Activated naive CD4-positive, alpha-beta T cell treated with anti-CD3 and anti-CD28 coated beads, Interleukin-2, amount 50 U/mL, for 72 hours (primary cell): ENCODE results near the gene ASMT. TPM values are rescaled to one million over a fixed set of nuclear protein-coding genes. Genes with fewer than 3 reads are reported as not detected.
"Not testable (repeated sequence)": the region's sequence is repeated elsewhere in the genome, so short reads cannot be mapped to it uniquely, and the experiment has no call there.

ENCODE experiments used
- ATAC-seq, 2 donors: fragments of 150-1000 bp; cut with Tn5 transposase; 2 replicates each; pipeline ENCODE4 v1.10.0; 2021; ENCODE audit warnings: mild to moderate bottlenecking in 2 of 2, moderate library complexity in 2 of 2
- DNase-seq, 2 donors: peaks; one replicate each; pipeline ENCODE4 v3.0.0; 2021 to 2022; ENCODE audit warnings: low spot score in 2 of 2
- H3K27ac Mint-ChIP-seq, 2 donors: one replicate each; pipeline ENCODE4 v1.8.0; 2022; ENCODE audit warnings: mild to moderate bottlenecking in 2 of 2, mixed read lengths in 2 of 2
- H3K36me3 Mint-ChIP-seq, 2 donors: one replicate each; pipeline ENCODE4 v1.8.0; 2022; ENCODE audit warnings: mixed read lengths in 2 of 2
- H3K9me3 Mint-ChIP-seq, 2 donors: one replicate each; pipeline ENCODE4 v1.8.0; 2022; ENCODE audit warnings: mixed read lengths in 2 of 2
- total RNA-seq, 2 donors: library from RNA; stranded (reverse); gene quantifications; one replicate each; pipeline ENCODE4 v1.2.3, GENCODE V29; 2022

The ASMT gene
- total RNA-seq, 2 donors from 2014 or later, result 1.1 TPM; not detected in 1

DNA sequence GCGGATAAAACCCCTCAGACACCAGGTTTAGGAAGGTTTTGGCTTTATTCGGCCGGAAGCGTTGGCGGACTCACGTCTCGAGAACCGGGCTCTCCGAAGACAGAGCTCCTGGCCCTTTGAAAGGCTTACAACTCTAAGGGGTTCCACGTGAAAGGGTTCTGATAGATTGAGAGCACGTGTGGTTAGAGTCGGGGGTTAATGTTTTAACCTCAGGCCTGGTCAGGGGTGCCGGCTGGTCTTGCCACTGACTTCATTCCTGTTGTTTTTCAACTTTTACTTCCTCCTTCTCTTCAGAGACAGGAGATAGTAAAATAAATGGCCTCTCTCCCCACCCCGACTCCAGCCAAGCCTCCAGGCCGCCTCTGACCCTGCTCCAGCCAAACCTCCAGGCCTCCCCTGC is 4.7 kb upstream of the ASMT start:
- Mint-ChIP-seq H3K9me3 (no peaks in the 10 kb centered on the region), H3K36me3 (no peaks in the 10 kb centered on the region), H3K27ac (peak overlapping the region in 1 of 2 donors; percentile 57)
- DNase-seq, result no peak
- ATAC-seq, result no peak

DNA sequence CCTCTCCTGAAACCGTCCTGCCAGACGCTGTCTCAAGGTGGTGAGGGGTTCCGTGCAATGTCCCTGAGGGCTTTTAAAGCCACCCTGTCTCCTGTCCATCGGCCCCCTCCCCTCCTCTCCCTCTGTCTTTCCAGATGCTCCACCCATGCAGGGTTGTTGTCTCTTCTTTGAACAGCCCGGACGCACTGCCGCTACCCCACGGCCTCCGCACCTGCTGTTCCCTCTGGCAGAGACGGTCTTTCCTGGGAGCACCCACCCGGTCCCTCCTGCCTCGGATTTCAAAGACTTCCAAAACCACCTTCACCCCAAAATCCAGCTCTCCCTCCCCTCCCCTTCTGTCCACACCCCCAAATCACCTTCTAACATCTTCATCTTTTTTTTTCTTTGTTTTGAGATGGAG is 4.1 kb upstream of the ASMT start:
- ATAC-seq (no peak), DNase-seq (no peak)
- H3K9me3 Mint-ChIP-seq, result no peaks in the 10 kb centered on the region
- H3K36me3 Mint-ChIP-seq, result no peaks in the 10 kb centered on the region
- no peak overlapping the region for H3K27ac Mint-ChIP-seq

DNA sequence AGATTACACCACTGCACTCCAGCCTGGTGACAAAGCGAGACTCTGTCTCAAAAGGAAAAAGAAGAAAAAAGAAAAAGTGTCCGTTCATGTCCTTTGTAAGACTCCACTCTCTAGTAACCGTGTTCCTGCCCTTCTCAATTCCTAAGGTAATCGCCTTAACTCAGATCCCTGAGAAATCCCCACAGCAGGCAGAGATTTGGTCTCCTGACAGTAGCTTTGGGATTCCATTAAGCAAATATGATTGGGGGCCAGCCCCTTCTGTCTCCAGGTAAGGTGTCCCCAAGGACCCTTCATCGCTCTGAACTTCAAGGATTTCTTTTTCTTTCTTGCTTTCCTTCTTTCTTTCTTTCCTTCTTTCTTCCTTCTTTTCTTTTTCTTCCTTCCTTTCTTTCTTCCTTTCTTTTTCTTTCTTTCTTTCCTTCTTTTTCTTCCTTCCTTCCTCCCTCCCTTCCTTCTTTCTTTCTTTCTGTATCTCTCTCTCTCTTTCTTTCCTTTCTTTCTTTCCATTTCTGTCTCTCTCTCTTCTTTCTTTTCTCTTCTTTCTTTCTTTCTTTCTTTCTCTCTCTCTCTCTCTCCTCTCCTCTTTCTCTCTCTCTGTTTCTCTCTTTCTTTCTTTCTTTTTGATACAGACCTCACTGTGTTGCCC is 2.1 kb upstream of the ASMT start:
- Mint-ChIP-seq H3K36me3 (no peaks in the 10 kb centered on the region), H3K9me3 (no peaks in the 10 kb centered on the region), H3K27ac (no peak overlapping the region)
- ATAC-seq (no peak), DNase-seq (no peak)

DNA sequence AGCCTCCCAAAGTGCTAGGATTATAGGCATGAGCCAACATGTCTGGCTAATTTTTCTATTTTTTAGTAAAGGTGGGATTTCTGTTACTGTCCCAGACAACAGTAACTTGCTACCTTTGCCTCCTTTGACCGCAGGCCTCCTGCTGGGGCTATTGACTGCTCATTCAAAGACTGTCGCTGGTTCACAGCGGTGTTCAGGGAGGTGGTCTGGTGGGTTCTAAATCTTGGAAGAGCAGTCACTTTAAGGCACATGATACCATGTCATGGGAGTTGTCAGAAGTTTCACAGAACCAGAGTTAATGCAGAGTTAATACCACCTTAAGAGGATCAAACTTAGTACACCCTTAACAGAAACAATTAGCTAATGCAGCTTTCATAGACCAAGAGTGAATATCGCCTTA is 3.8 kb downstream of the ASMT start:
- DNase-seq, result no peak
- Mint-ChIP-seq H3K27ac (no peak overlapping the region), H3K9me3 (no peaks in the 10 kb centered on the region), H3K36me3 (no peaks in the 10 kb centered on the region)
- ATAC-seq, result no peak

DNA sequence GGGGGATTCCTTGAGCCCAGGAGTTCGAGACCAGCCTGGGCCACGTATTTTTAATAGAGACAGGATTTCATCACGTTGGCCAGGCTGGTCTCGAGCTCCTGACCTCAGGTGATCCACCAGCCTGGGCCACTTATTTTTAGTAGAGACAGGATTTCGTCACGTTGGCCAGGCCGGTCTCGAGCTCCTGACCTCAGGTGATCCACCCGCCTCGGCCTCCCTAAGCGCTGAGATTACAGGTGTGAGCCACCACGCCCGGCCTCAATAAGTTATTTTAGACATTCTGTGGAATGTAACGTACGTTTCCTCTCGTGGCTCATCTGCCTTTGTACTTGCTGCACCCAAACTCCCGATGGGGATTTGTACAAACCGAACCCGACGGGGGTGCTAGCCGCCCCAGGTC is 8.8 kb downstream of the ASMT start:
- Mint-ChIP-seq H3K36me3 (no peaks in the 10 kb centered on the region), H3K9me3 (no peaks in the 10 kb centered on the region), H3K27ac (no peak overlapping the region)
- ATAC-seq (no peak), DNase-seq (no peak)

DNA sequence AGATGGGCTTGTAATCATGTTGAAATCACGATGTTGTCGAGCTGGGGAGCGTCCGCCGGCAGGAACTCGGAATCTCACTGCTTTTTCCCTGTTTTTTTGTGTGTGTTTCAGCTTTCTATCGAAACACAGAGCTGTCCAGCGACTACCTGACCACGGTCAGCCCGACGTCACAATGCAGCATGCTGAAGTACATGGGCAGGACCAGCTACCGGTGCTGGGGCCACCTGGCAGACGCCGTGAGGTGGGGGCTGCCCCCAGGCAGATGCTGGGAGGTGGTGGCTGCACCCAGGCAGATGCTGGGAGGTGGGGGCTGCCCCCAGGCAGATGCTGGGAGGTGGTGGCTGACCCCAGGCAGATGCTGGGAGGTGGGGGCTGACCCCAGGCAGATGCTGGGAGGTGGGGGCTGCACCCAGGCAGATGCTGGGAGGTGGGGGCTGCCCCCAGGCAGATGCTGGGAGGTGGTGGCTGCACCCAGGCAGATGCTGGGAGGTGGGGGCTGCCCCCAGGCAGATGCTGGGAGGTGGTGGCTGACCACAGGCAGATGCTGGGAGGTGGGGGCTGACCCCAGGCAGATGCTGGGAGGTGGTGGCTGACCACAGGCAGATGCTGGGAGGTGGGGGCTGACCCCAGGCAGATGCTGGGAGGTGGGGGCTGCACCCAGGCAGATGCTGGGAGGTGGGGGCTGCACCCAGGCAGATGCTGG is 9.4 kb downstream of the ASMT start:
- DNase-seq (peak in 1 of 2 donors; percentile 83), ATAC-seq (peak in 1 of 2 donors; percentile 68)
- not testable (repeated sequence) for H3K9me3 Mint-ChIP-seq, H3K27ac Mint-ChIP-seq, H3K36me3 Mint-ChIP-seq

DNA sequence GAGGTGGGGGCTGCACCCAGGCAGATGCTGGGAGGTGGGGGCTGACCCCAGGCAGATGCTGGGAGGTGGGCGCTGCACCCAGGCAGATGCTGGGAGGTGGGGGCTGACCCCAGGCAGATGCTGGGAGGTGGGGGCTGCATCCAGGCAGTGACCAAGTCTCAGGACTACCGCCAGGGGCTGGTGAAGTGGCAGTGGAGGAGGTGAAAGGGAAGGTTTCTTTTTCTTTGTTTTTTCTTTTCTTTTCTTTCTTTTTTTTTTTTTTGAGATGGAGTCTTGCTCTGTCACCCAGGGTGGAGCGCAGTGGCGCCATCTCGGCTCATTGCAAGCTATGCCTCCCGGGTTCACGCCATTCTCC is 10.0 kb downstream of the ASMT start:
- peak in 1 of 2 donors; percentile 78 for ATAC-seq
- H3K27ac Mint-ChIP-seq, H3K36me3 Mint-ChIP-seq, DNase-seq, H3K9me3 Mint-ChIP-seq: not testable (repeated sequence)

DNA sequence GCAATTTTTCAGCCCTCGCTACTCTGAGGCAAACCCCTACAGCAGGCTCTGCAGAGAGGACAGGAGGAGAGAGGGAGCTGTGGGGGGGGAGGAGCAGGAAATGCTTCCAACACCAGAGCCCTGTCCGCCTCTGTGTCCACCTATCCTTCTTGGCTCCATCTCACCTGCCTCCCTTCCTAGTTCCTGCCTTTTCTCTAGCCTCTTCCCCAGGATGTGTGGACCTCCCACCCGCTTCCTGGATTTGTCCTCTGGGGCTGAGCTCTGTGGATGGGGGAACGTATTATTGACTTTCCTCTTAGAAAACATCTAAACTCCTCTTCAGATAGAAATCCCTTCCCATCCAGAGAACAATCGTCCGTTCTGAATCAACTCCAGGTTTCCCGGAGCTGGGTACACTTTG is 14.4 kb downstream of the ASMT start:
- DNase-seq, result no peak
- no peak for ATAC-seq
- Mint-ChIP-seq H3K27ac (no peak overlapping the region), H3K36me3 (no peaks in the 10 kb centered on the region), H3K9me3 (no peaks in the 10 kb centered on the region)

DNA sequence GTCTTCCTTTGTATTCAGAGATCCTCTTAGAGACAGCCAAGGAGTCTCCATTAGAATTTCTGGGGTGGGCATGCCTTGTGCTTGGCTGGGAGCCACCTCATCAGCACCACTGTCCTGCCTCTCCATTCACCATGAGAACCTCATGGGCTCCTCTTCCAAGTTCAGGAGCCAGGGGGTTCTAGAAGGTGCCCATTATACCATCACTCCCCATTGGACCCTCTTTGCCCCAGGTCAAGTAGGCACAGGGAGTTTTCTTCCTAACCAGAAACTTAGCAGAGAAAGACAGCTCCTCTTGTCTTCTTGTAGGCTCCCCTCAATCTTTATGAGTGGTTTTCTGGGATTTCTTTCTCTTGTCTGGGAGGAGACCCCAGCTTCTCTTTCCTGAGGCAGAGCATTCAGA is 31.1 kb downstream of the ASMT start:
- Mint-ChIP-seq H3K36me3 (peaks cover 0 to 8% of the 10 kb centered on the region in 2 donors), H3K9me3 (peaks cover 3 to 11% of the 10 kb centered on the region in 2 donors), H3K27ac (no peak overlapping the region)
- DNase-seq (no peak), ATAC-seq (no peak)

DNA sequence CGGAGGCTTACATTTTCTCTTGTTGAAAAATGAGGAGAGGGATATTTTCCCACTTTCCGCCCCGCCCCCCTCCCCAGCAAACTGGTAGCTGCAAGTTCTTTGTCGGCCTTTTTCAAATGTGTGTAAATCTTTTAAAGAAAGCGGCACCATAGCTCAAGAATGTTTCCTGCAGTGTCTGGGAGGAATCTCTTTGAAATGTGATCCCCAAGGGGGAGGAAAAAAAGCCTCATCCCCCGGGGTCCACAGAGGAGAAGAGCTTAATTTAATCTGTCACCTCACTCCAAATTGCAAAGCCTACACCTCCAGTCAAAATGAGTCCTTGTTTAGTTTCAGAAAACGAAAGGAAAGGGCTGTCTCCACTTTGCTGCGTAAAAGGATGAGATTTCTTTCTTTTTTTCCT is 34.8 kb downstream of the ASMT start:
- Mint-ChIP-seq H3K27ac (no peak overlapping the region), H3K9me3 (peaks cover 3 to 11% of the 10 kb centered on the region in 2 donors)
- no peak for ATAC-seq

DNA sequence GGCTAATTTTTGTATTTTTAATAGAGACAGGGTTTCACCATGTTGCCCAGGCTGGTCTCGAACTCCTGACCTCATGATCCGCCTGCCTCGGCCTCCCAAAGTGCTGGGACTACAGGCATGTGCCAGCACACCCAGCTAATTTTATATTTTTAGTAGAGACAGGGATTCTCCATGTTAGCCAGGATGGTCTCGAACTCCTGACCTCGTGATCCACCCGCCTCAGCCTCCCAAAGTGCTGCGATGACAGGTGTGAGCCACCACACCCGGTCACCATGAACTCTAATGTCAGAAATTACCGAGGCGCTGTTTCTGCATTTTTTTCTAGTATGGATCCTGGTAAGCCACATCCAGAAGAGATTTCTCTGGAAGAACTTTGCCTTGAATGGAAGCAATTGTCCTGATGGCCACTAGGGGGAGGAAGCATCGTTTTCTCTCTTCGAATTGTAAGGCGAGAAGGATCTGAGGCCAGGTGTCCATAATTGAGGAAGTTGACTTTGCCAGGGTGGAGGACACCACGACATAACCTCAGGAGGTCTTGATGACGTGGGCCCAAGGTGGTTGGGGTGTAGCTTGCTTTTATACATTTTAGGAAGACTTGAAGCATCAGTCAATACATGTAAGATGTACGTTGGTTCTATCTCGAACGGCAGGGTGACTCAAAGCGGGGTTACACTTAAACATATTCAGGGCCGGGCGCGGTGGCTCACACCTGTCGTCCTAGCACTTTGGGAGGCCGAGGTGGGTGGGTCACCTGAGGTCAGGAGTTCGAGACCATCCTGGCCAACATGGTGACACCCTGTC is 37.4 kb downstream of the ASMT start:
- peak; percentile 23 to 29 for ATAC-seq
- H3K27ac Mint-ChIP-seq, H3K9me3 Mint-ChIP-seq, H3K36me3 Mint-ChIP-seq: not testable (repeated sequence)
- DNase-seq, result peak in 1 of 2 donors; percentile 17

More for the DNA sequence above, 34.8 kb downstream of the ASMT start:
- no peak for DNase-seq
- peaks cover 0 to 8% of the 10 kb centered on the region in 2 donors for H3K36me3 Mint-ChIP-seq

DNA sequence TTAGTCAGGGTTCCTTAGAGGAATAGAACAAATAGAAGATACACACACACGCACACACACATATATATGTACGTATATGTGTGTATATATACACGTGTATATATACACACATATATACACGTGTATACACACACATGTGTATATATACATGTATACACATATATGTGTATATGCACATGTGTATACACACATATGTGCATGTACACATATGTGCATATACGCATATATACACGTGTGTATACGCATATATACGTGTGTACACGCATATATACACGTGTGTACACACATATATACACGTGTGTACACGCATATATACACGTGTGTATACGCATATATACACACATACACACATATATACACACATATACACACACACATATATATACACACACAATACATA is 41.5 kb downstream of the ASMT start:
- no peaks in the 10 kb centered on the region for H3K9me3 Mint-ChIP-seq
- no peak for ATAC-seq
- peaks cover 9 to 21% of the 10 kb centered on the region in 2 donors for H3K36me3 Mint-ChIP-seq
- H3K27ac Mint-ChIP-seq, result peak overlapping the region in 1 of 2 donors; percentile 94
- DNase-seq, result no peak

DNA sequence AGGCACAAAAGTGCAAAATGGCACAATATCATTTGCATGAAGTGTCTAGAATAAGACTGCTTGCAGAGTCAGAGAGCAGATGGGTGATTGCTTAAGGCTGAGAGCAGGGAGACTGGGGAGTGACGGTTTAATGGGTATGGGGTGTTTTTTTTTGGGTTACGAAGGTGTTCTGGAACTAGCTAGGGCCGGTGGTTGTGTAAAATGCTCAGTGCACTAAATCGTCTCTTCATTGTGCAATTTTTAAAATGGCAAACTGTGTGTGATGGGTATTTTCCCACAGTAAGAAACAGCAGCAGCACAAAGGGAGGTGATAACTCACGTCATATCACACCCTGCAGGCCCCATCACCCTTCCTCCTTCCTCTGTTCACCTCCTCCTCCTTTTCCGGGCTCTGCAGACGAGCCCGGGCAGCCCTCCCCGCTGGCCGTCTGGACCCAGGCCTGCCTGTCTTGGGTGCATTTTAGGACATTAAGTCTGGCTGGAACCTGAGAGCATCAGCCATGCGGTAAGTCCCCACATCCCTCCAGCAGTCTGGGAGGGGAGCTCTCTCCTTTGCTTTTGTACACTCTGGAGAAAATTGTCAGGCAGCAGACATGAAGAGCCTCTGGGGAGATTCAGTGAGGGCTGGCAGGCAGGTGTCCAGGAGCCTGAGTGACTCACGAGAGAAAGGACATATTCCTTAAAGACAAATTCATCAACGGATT is 42.7 kb downstream of the ASMT start:
- no peaks in the 10 kb centered on the region for H3K9me3 Mint-ChIP-seq
- peaks cover 14 to 21% of the 10 kb centered on the region in 2 donors for H3K36me3 Mint-ChIP-seq
- ATAC-seq (peak; percentile 51 to 76), DNase-seq (peak; percentile 48 to 75)
- peak overlapping the region; percentile 94 to 98 for H3K27ac Mint-ChIP-seq

DNA sequence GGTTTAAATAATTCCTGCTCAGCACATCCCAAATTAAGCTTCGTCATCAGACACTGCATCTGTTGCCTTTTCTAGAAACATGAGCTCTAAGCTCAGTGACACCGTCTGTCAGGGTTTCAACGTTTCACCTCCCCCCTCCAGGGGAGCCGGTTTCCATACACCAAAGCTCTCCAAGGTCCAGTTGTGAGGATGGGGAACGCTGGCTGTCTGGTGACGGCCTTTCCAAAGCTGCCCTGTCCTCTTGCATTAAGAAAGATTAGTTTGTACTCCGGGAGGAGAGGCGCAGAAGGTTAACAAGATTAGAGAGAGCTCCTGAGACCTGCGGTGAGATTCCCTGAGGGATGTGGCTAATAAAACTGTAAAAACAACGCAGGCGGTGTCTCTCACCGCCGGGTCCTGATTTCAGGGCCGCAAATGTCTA is 43.2 kb downstream of the ASMT start:
- H3K9me3 Mint-ChIP-seq, result no peaks in the 10 kb centered on the region
- peaks cover 14 to 21% of the 10 kb centered on the region in 2 donors for H3K36me3 Mint-ChIP-seq
- peak overlapping the region; percentile 94 to 98 for H3K27ac Mint-ChIP-seq
- ATAC-seq (peak in 1 of 2 donors; percentile 1), DNase-seq (peak in 1 of 2 donors; percentile 52)

DNA sequence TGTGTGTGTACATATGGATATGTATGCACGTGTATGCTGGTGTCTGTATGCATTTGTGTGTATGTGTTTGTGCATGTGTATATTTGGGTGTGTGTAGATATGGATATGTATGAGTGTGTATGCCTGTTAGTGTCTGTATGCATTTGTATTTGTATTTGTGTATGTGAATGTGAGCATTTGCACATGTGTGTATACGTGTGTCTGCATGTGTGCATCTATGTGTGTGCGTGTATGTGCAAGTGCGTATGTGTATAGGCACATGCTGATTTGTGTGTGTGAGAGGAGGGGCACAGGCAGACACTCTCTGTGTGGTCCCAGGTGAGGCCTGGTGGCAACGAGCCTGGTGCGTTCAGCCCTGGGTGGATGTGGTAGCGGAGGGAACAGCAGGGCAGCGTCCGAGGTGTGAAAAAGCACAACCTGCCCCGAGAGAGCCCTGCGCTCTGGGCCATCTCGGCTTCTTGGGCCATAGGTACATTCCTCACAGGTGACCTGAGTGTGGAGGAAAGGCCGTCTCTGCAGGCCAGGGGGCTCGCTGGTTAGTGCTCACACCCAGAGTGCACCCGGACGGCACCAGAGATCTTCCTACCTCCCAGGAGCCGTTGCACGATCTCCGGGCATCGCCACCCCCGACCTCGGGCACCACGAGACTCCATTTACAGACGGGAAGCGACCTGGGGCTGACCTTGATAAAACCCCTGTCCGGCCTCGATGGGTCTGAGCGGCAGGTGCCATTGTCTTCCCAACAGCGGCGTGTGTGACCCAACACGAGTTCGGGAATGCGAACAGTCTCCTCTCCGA is 45.0 kb downstream of the ASMT start:
- ATAC-seq (no peak), DNase-seq (peak in 1 of 2 donors; percentile 54)
- Mint-ChIP-seq H3K9me3 (no peaks in the 10 kb centered on the region), H3K27ac (peak overlapping the region in 1 of 2 donors; percentile 94), H3K36me3 (peaks cover 20 to 21% of the 10 kb centered on the region in 2 donors)
